T-cell (primary cell): ENCODE measurements around the gene PRKCD. TPM values are rescaled to one million over a fixed set of nuclear protein-coding genes. Genes with fewer than 3 reads are reported as not detected.

ENCODE experiments used
- ATAC-seq, 4 experiments: fragments of 200-7000 bp in 3 of 4; fragments of 150-1000 bp in 1 of 4; cut with Tn5 transposase; replicated peaks in 1 of 4; 1 replicate in 3 of 4; 2 replicates in 1 of 4; pipeline ENCODE4 v1.10.0; 2021; ENCODE audit warnings: moderate library complexity in 3 of 4, mild to moderate bottlenecking in 2 of 4, moderate number of reproducible peaks in 1 of 4
- CTCF ChIA-PET, 2 donors: fragments of 300-600 bp; sonication (Branson Sonifier 250); formaldehyde crosslinking; loops; one replicate each; lab custom pipeline; 2022; ENCODE audit warnings: antibody characterized with exemption in 2 of 2; lab: Charles Lee
- POLR2A ChIA-PET, 2 donors: fragments of 300-600 bp; sonication (Branson Sonifier 250); formaldehyde crosslinking; loops; one replicate each; lab custom pipeline; 2022; ENCODE audit warnings: antibody characterized with exemption in 2 of 2; lab: Charles Lee
- DNase-seq, 35 experiments: peaks; one replicate each; pipeline versions ENCODE4 v3.0.0 to v3.0.0-alpha.2; 2013 to 2023
- H3K27ac ChIP-seq: one replicate; pipeline ENCODE4 v1.5.1; 2013; ENCODE audit warnings: low read length
- H3K27me3 ChIP-seq, 2 experiments: replicated peaks in 1 of 2; 1 replicate in 1 of 2; 2 replicates in 1 of 2; pipeline versions ENCODE4 v1.6.1 to v1.7.0; 2013; ENCODE audit warnings: low read length in 1 of 2, mixed read lengths in 1 of 2; ENCODE audit not compliant: control insufficient read depth in 2 of 2, insufficient read depth in 2 of 2; ENCODE audit errors: extremely low read depth in 1 of 2
- H3K36me3 ChIP-seq, 2 donors: 1 replicate in 1 of 2; 2 replicates in 1 of 2; pipeline versions ENCODE4 v1.6.1 to v1.7.0; 2013; ENCODE audit warnings: low read length in 1 of 2; ENCODE audit not compliant: control insufficient read depth in 2 of 2, insufficient read depth in 1 of 2; ENCODE audit errors: extremely low read depth in 1 of 2
- H3K4me1 ChIP-seq, 2 experiments: 1 replicate in 1 of 2; 2 replicates in 1 of 2; pipeline versions ENCODE4 v1.6.1 to v1.7.0; 2013; ENCODE audit warnings: low read length in 2 of 2, mixed read lengths in 1 of 2; ENCODE audit not compliant: insufficient read depth in 2 of 2, control insufficient read depth in 1 of 2; ENCODE audit errors: extremely low read depth in 1 of 2
- H3K4me3 ChIP-seq, 2 donors: 1 replicate in 1 of 2; 2 replicates in 1 of 2; pipeline versions ENCODE4 v1.5.1 to v1.7.0; 2013; ENCODE audit warnings: mild to moderate bottlenecking in 2 of 2, low read length in 1 of 2, moderate library complexity in 1 of 2; ENCODE audit not compliant: control insufficient read depth in 1 of 2; ENCODE audit errors: extremely low read depth in 1 of 2
- H3K9me3 ChIP-seq: 2 replicates; pipeline ENCODE4 v1.7.0; 2013
- H3K27ac Mint-ChIP-seq, 2 donors: one replicate each; pipeline ENCODE4 v1.8.0; 2020 to 2021; ENCODE audit warnings: mild to moderate bottlenecking in 2 of 2, mixed read lengths in 2 of 2
- H3K27me3 Mint-ChIP-seq, 2 donors: one replicate each; pipeline ENCODE4 v1.8.0; 2021 to 2022; ENCODE audit warnings: mixed read lengths in 2 of 2
- H3K36me3 Mint-ChIP-seq: one replicate; pipeline ENCODE4 v1.8.0; 2021; ENCODE audit warnings: mixed read lengths
- H3K4me1 Mint-ChIP-seq, 3 donors: one replicate each; pipeline ENCODE4 v1.8.0; 2020 to 2022; ENCODE audit warnings: mixed read lengths in 3 of 3, mild to moderate bottlenecking in 1 of 3
- H3K4me3 Mint-ChIP-seq, 3 donors: one replicate each; pipeline ENCODE4 v1.8.0; 2020 to 2022; ENCODE audit warnings: mild to moderate bottlenecking in 3 of 3, mixed read lengths in 3 of 3, moderate library complexity in 3 of 3
- H3K9me3 Mint-ChIP-seq, 3 donors: one replicate each; pipeline ENCODE4 v1.8.0; 2020 to 2022; ENCODE audit warnings: mixed read lengths in 3 of 3
- WGBS: methylation state at CpG from one replicate; pipeline ENCODE4 v1.1.5; 2013; ENCODE audit warnings: missing lambda C conversion rate; ENCODE audit not compliant: insufficient coverage; 5-methylcytosine and 5-hydroxymethylcytosine counted together
- total RNA-seq, 35 experiments: library from RNA in 6 of 35; stranded (reverse) in 6 of 35; fragments of 120-200 nt in 1 of 35; gene quantifications; one replicate each; pipeline versions ENCODE4 v1.2.1 to v1.2.4 and lab custom pipeline; 2013 to 2026

Gene PRKCD
- total RNA-seq, 5 donors from 2014 or later (not counting 1 experiment from before 2014, with no cell fraction given): 15.3 to 23.3 (median 19.2) TPM

- WGBS: 100% methylated on average over 1 of the region's 9 CpGs
- Mint-ChIP-seq H3K4me1 (no peaks in the 10 kb centered on the region), H3K27me3 (no peaks in the 10 kb centered on the region), H3K4me3 (no peak overlapping the region), H3K36me3 (peaks cover 3% of the 10 kb centered on the region), H3K9me3 (peaks cover 0 to 9% (median 2%) of the 10 kb centered on the region in 3 donors), H3K27ac (no peak overlapping the region)
- ATAC-seq (no peak), DNase-seq (no peak)
- Histone ChIP-seq H3K9me3 (no peaks in the 10 kb centered on the region), H3K4me3 (no peak overlapping the region), H3K36me3 (no peaks in the 10 kb centered on the region), H3K4me1 (no peaks in the 10 kb centered on the region), H3K27me3 (no peaks in the 10 kb centered on the region), H3K27ac (no peak overlapping the region)
- ChIA-PET POLR2A (no interaction called here), CTCF (no interaction called here)
These were observed 51.0 kb downstream of the PRKCD start for GRCh38 chr3:53211706-53212702.

GRCh38 chr3:53213276-53213675, 52.3 kb downstream of the PRKCD start:
- Mint-ChIP-seq H3K27ac (no peak overlapping the region), H3K27me3 (no peaks in the 10 kb centered on the region), H3K36me3 (peaks cover 3% of the 10 kb centered on the region), H3K4me1 (peaks cover 0 to 2% (median 0%) of the 10 kb centered on the region in 3 donors), H3K4me3 (no peak overlapping the region), H3K9me3 (peaks cover 0 to 4% (median 2%) of the 10 kb centered on the region in 3 donors)
- DNase-seq (no peak), ATAC-seq (no peak)
- H3K9me3 ChIP-seq: no peaks in the 10 kb centered on the region
- H3K27me3 ChIP-seq: peaks cover 0 to 2% of the 10 kb centered on the region in 2 experiments
- POLR2A ChIA-PET: interaction anchor here in 1 of 2 donors (0.6 kb wide), 1 partner anchor 830 kb away, joined by 3 read pairs; no protein-coding TSS in a partner anchor
- H3K27ac ChIP-seq: no peak overlapping the region
- no peak overlapping the region for H3K4me3 ChIP-seq
- WGBS: 94% methylated on average over 4 of the region's 7 CpGs
- no peaks in the 10 kb centered on the region for H3K36me3 ChIP-seq
- no peaks in the 10 kb centered on the region for H3K4me1 ChIP-seq
- CTCF ChIA-PET: no interaction called here

GRCh38 chr3:53215816-53216215, 54.8 kb downstream of the PRKCD start:
- Histone ChIP-seq H3K4me1 (no peaks in the 10 kb centered on the region), H3K27ac (no peak overlapping the region), H3K4me3 (no peak overlapping the region), H3K36me3 (no peaks in the 10 kb centered on the region), H3K9me3 (no peaks in the 10 kb centered on the region), H3K27me3 (peaks cover 0 to 2% of the 10 kb centered on the region in 2 experiments)
- no peak for DNase-seq
- CTCF ChIA-PET: no interaction called here
- Mint-ChIP-seq H3K36me3 (no peaks in the 10 kb centered on the region), H3K9me3 (no peaks in the 10 kb centered on the region), H3K27ac (no peak overlapping the region), H3K27me3 (no peaks in the 10 kb centered on the region), H3K4me1 (peaks cover 4 to 7% (median 5%) of the 10 kb centered on the region in 3 donors), H3K4me3 (no peak overlapping the region)
- WGBS: no CpG with 5 or more reads among the region's 2 CpGs
- ATAC-seq: no peak
- POLR2A ChIA-PET: interaction anchor here in 1 of 2 donors (0.6 kb wide), 1 partner anchor 33 kb away, joined by 3 read pairs; no protein-coding TSS in a partner anchor

GRCh38 chr3:53216723-53217122, 55.7 kb downstream of the PRKCD start:
- Mint-ChIP-seq H3K9me3 (no peaks in the 10 kb centered on the region), H3K4me1 (peaks cover 4 to 7% (median 5%) of the 10 kb centered on the region in 3 donors), H3K4me3 (no peak overlapping the region), H3K27me3 (no peaks in the 10 kb centered on the region), H3K27ac (no peak overlapping the region), H3K36me3 (no peaks in the 10 kb centered on the region)
- ATAC-seq (no peak), DNase-seq (no peak)
- H3K36me3 ChIP-seq: no peaks in the 10 kb centered on the region
- POLR2A ChIA-PET: no interaction called here
- H3K27me3 ChIP-seq: peaks cover 0 to 2% of the 10 kb centered on the region in 2 experiments
- no peaks in the 10 kb centered on the region for H3K4me1 ChIP-seq
- WGBS: no CpG with 5 or more reads among the region's 3 CpGs
- H3K4me3 ChIP-seq: no peak overlapping the region
- no peaks in the 10 kb centered on the region for H3K9me3 ChIP-seq
- CTCF ChIA-PET: no interaction called here
- H3K27ac ChIP-seq: no peak overlapping the region

- Histone ChIP-seq H3K4me3 (no peak overlapping the region), H3K27me3 (peaks cover 0 to 2% of the 10 kb centered on the region in 2 experiments), H3K4me1 (no peaks in the 10 kb centered on the region), H3K36me3 (no peaks in the 10 kb centered on the region), H3K9me3 (no peaks in the 10 kb centered on the region), H3K27ac (no peak overlapping the region)
- H3K36me3 Mint-ChIP-seq: no peaks in the 10 kb centered on the region
- ATAC-seq (no peak), DNase-seq (no peak)
- no peaks in the 10 kb centered on the region for H3K27me3 Mint-ChIP-seq
- POLR2A ChIA-PET: no interaction called here
- H3K9me3 Mint-ChIP-seq: no peaks in the 10 kb centered on the region
- 71% methylated on average over 1 of the region's 2 CpGs for WGBS
- no peak overlapping the region for H3K27ac Mint-ChIP-seq
- H3K4me1 Mint-ChIP-seq: peaks cover 4 to 7% (median 5%) of the 10 kb centered on the region in 3 donors
- H3K4me3 Mint-ChIP-seq: no peak overlapping the region
- CTCF ChIA-PET: interaction anchor here in 1 of 2 donors (0.6 kb wide), 1 partner anchor 380 kb away, joined by 3 read pairs; no protein-coding TSS in a partner anchor
These were observed 56.2 kb downstream of the PRKCD start for GRCh38 chr3:53217175-53217574.

- no peak for DNase-seq
- ChIA-PET CTCF (interaction anchor here in 1 of 2 donors (0.5 kb wide), 1 partner anchor 17 kb away, joined by 3 read pairs; no protein-coding TSS in a partner anchor), POLR2A (interaction anchor here in 1 of 2 donors (0.5 kb wide), 1 partner anchor 78 kb away, joined by 5 read pairs; no protein-coding TSS in a partner anchor)
- H3K4me3 ChIP-seq: no peak overlapping the region
- 50% methylated on average over 1 of the region's 2 CpGs for WGBS
- H3K9me3 Mint-ChIP-seq: no peaks in the 10 kb centered on the region
- no peaks in the 10 kb centered on the region for H3K9me3 ChIP-seq
- H3K36me3 ChIP-seq: no peaks in the 10 kb centered on the region
- no peaks in the 10 kb centered on the region for H3K27me3 Mint-ChIP-seq
- peaks cover 0 to 2% of the 10 kb centered on the region in 2 experiments for H3K27me3 ChIP-seq
- no peak overlapping the region for H3K27ac ChIP-seq
- ATAC-seq: no peak
- no peaks in the 10 kb centered on the region for H3K4me1 ChIP-seq
- H3K4me3 Mint-ChIP-seq: no peak overlapping the region
- H3K27ac Mint-ChIP-seq: no peak overlapping the region
- peaks cover 4 to 7% (median 5%) of the 10 kb centered on the region in 3 donors for H3K4me1 Mint-ChIP-seq
- H3K36me3 Mint-ChIP-seq: peaks cover 2% of the 10 kb centered on the region
These were observed 57.1 kb downstream of the PRKCD start for GRCh38 chr3:53218131-53218530.
